ENCODE results near the gene ZKSCAN8.
"Not testable (repeated sequence)": the region's sequence is repeated elsewhere in the genome, so short reads cannot be mapped to it uniquely, and the experiment has no call there.

DNA sequence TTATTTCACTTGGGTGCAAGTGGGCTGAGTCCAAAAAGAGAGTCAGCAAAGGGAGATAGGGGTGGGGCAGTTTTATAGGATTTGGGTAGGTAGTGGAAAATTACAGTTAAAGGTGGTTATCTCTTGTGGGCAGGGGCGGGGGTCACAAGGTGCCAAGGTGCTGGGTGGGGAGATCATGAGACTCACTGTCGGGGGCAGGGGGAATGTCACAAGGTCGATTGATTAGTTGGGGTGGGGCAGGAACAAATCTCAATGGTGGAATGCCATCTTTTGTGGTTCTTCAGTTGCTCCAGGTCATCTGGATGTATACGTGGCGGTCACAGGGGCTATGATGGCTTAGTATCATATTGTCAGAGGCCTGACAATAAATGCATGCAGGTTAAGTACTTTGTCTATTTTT, 19.4 kb upstream of the ZKSCAN8 start:
- TF ChIP-seq, protein P1, sequence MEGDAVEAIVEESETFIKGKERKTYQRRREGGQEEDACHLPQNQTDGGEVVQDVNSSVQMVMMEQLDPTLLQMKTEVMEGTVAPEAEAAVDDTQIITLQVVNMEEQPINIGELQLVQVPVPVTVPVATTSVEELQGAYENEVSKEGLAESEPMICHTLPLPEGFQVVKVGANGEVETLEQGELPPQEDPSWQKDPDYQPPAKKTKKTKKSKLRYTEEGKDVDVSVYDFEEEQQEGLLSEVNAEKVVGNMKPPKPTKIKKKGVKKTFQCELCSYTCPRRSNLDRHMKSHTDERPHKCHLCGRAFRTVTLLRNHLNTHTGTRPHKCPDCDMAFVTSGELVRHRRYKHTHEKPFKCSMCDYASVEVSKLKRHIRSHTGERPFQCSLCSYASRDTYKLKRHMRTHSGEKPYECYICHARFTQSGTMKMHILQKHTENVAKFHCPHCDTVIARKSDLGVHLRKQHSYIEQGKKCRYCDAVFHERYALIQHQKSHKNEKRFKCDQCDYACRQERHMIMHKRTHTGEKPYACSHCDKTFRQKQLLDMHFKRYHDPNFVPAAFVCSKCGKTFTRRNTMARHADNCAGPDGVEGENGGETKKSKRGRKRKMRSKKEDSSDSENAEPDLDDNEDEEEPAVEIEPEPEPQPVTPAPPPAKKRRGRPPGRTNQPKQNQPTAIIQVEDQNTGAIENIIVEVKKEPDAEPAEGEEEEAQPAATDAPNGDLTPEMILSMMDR (IDR thresholded peaks at IDR 0.05 in 8 of 11, conservative IDR thresholded peaks at IDR 0.05 in 3 of 11) = not testable (repeated sequence)
- not testable (repeated sequence) for TF ChIP-seq POLR2A, POLR2AphosphoS5 (IDR thresholded peaks at IDR 0.05)

All from spleen (tissue), 7 donors.